ENCODE results near the gene ATF4.

Gene ATF4

GRCh38 chr22:39565414-39565944 lies 45.1 kb downstream of the ATF4 start:
- FAIRE-seq: no peak
- no peak for TF ChIP-seq POLR2A (IDR thresholded peaks at IDR 0.05; ENCODE audit: low read depth, low read length)
- no peak for TF ChIP-seq TAF1 (IDR thresholded peaks at IDR 0.05; ENCODE audit: borderline replicate concordance, low read depth, low read length)
- TF ChIP-seq POLR2AphosphoS5 (IDR thresholded peaks at IDR 0.05; ENCODE audit: low read depth, low read length): no peak
- no peak for DNase-seq (ENCODE audit: insufficient read length)

- DNase-seq (ENCODE audit: insufficient read length) (no peak), FAIRE-seq (no peak)
- no peak for TF ChIP-seq TAF1 (IDR thresholded peaks at IDR 0.05; ENCODE audit: borderline replicate concordance, low read depth, low read length)
- TF ChIP-seq POLR2AphosphoS5 (IDR thresholded peaks at IDR 0.05; ENCODE audit: low read depth, low read length): no peak
Measured at GRCh38 chr22:39567135-39567946, 47.0 kb downstream of the ATF4 start.

- DNase-seq (ENCODE audit: insufficient read length) (no peak), FAIRE-seq (no peak)
- TF ChIP-seq POLR2AphosphoS5 (IDR thresholded peaks at IDR 0.05; ENCODE audit: low read depth, low read length) (no peak), POLR2A (IDR thresholded peaks at IDR 0.05; ENCODE audit: low read depth, low read length) (no peak), TAF1 (IDR thresholded peaks at IDR 0.05; ENCODE audit: borderline replicate concordance, low read depth, low read length) (no peak)
Measured at GRCh38 chr22:39568278-39568981, 48.1 kb downstream of the ATF4 start.

- no peak for TF ChIP-seq POLR2A (IDR thresholded peaks at IDR 0.05; ENCODE audit: low read depth, low read length)
- no peak for TF ChIP-seq TAF1 (IDR thresholded peaks at IDR 0.05; ENCODE audit: borderline replicate concordance, low read depth, low read length)
- no peak for TF ChIP-seq POLR2AphosphoS5 (IDR thresholded peaks at IDR 0.05; ENCODE audit: low read depth, low read length)
- DNase-seq (ENCODE audit: insufficient read length): no peak
- no peak for FAIRE-seq
Measured at GRCh38 chr22:39569066-39569465, 48.7 kb downstream of the ATF4 start.

GRCh38 chr22:39570226-39570625 lies 49.9 kb downstream of the ATF4 start:
- FAIRE-seq (no peak), DNase-seq (ENCODE audit: insufficient read length) (no peak)
- TF ChIP-seq TAF1 (IDR thresholded peaks at IDR 0.05; ENCODE audit: borderline replicate concordance, low read depth, low read length) (no peak), POLR2A (IDR thresholded peaks at IDR 0.05; ENCODE audit: low read depth, low read length) (no peak), POLR2AphosphoS5 (IDR thresholded peaks at IDR 0.05; ENCODE audit: low read depth, low read length) (no peak)

GRCh38 chr22:39570665-39571064 lies 50.3 kb downstream of the ATF4 start, which contains the start of gene CACNA1I:
TSS of gene CACNA1I (plus strand) at chr22:39570753. CDS start at chr22:39570753, 0 bp downstream.
- FAIRE-seq: no peak
- DNase-seq (ENCODE audit: insufficient read length): no peak
- TF ChIP-seq TAF1 (IDR thresholded peaks at IDR 0.05; ENCODE audit: borderline replicate concordance, low read depth, low read length) (no peak), POLR2AphosphoS5 (IDR thresholded peaks at IDR 0.05; ENCODE audit: low read depth, low read length) (no peak), POLR2A (IDR thresholded peaks at IDR 0.05; ENCODE audit: low read depth, low read length) (no peak)

- DNase-seq (ENCODE audit: insufficient read length): no peak
- FAIRE-seq: no peak
- no peak for TF ChIP-seq TAF1 (IDR thresholded peaks at IDR 0.05; ENCODE audit: borderline replicate concordance, low read depth, low read length)
- no peak for TF ChIP-seq POLR2A (IDR thresholded peaks at IDR 0.05; ENCODE audit: low read depth, low read length)
- no peak for TF ChIP-seq POLR2AphosphoS5 (IDR thresholded peaks at IDR 0.05; ENCODE audit: low read depth, low read length)
Measured at GRCh38 chr22:39571538-39571937, 51.2 kb downstream of the ATF4 start.

All from GM12892 (cell line).